Keratinocyte (primary cell): ENCODE results near the gene TFPT. TPM values are rescaled to one million over a fixed set of nuclear protein-coding genes. Genes with fewer than 3 reads are reported as not detected.
A peak's percentile ranks its signal among the peaks of the same experiment; 100 is the strongest.

ENCODE experiments used
- DNase-seq: peaks from one replicate; pipeline ENCODE4 v3.0.0-alpha.2; 2011; ENCODE audit warnings: low read depth, missing footprints, low spot score
- FAIRE-seq: peaks from 2 replicates; lab custom pipeline; 2011; peaks lifted over from hg19 to GRCh38; lab: Jason Lieb, UNC
- H2AFZ ChIP-seq: 2 replicates; pipeline ENCODE4 v1.6.0; 2012; ENCODE audit warnings: low read length, control low read depth, inconsistent platforms; ENCODE audit not compliant: control insufficient read depth
- H3K27ac ChIP-seq: 2 replicates; pipeline ENCODE4 v1.5.1; 2011; ENCODE audit warnings: low read length; ENCODE audit not compliant: control insufficient read depth, insufficient read depth
- H3K27me3 ChIP-seq: 3 replicates; pipeline ENCODE4 v1.6.0; 2011; ENCODE audit warnings: low read length; ENCODE audit not compliant: control insufficient read depth, insufficient read depth; ENCODE audit errors: extremely low read depth
- H3K36me3 ChIP-seq, 2 experiments: 2 replicates in 1 of 2; 3 replicates in 1 of 2; pipeline ENCODE4 v1.5.1; 2011; ENCODE audit warnings: low read length in 2 of 2, mild to moderate bottlenecking in 1 of 2; ENCODE audit not compliant: control insufficient read depth in 2 of 2, insufficient read depth in 2 of 2; ENCODE audit errors: extremely low read depth in 1 of 2
- H3K4me1 ChIP-seq: 3 replicates; pipeline ENCODE4 v1.5.1; 2011; ENCODE audit warnings: low read length; ENCODE audit not compliant: control insufficient read depth, insufficient read depth; ENCODE audit errors: extremely low read depth
- H3K4me2 ChIP-seq: 3 replicates; pipeline ENCODE4 v1.6.0; 2011; ENCODE audit warnings: low read depth, low read length; ENCODE audit not compliant: control insufficient read depth, insufficient read depth; ENCODE audit errors: extremely low read depth
- H3K4me3 ChIP-seq, 3 experiments: fragments of 200-600 bp in 1 of 3; sonication (generic) in 1 of 3; 2 replicates in 2 of 3; 3 replicates in 1 of 3; pipeline ENCODE4 v1.5.1; 2011 to 2016; ENCODE audit warnings: low read length in 3 of 3, mild to moderate bottlenecking in 3 of 3, control low read depth in 2 of 3, inconsistent platforms in 1 of 3, low read depth in 1 of 3, mixed read lengths in 1 of 3, mixed run types in 1 of 3, moderate library complexity in 1 of 3; ENCODE audit not compliant: control insufficient read depth in 2 of 3, insufficient read depth in 2 of 3; ENCODE audit errors: extremely low read depth in 1 of 3
- H3K79me2 ChIP-seq: 2 replicates; pipeline ENCODE4 v1.6.0; 2012; ENCODE audit warnings: low read length; ENCODE audit not compliant: control insufficient read depth, insufficient read depth
- H3K9ac ChIP-seq: 3 replicates; pipeline ENCODE4 v1.6.0; 2011; ENCODE audit warnings: low read length; ENCODE audit not compliant: control insufficient read depth, insufficient read depth; ENCODE audit errors: extremely low read depth
- H3K9me1 ChIP-seq: 3 replicates; pipeline ENCODE4 v1.6.0; 2011; ENCODE audit warnings: low read length; ENCODE audit not compliant: control insufficient read depth, insufficient read depth; ENCODE audit errors: extremely low read depth
- H3K9me3 ChIP-seq: 2 replicates; pipeline ENCODE4 v1.5.1; 2012; ENCODE audit warnings: low read depth, low read length; ENCODE audit not compliant: control insufficient read depth
- H4K20me1 ChIP-seq: 3 replicates; pipeline ENCODE4 v1.6.0; 2011; ENCODE audit warnings: low read length; ENCODE audit not compliant: control insufficient read depth, insufficient read depth; ENCODE audit errors: extremely low read depth
- CTCF ChIP-seq, 3 experiments: IDR thresholded peaks in 1 of 3; conservative IDR thresholded peaks in 1 of 3; optimal IDR thresholded peaks in 1 of 3; 2 replicates in 2 of 3; 3 replicates in 1 of 3; pipeline versions ENCODE3 to v1.5.1; 2011; ENCODE audit warnings: low read length in 3 of 3, mild to moderate bottlenecking in 3 of 3, moderate library complexity in 2 of 3, control low read depth in 1 of 3, inconsistent platforms in 1 of 3; ENCODE audit not compliant: insufficient read depth in 2 of 3; ENCODE audit errors: extremely low read depth in 1 of 3
- EZH2 ChIP-seq: IDR thresholded peaks from one replicate; pipeline ENCODE4 v1.6.1; 2012; ENCODE audit warnings: inconsistent platforms, mild to moderate bottlenecking, low read length, moderate library complexity
- dilution Hi-C: fragments of 300-500 bp; cut with MboI; formaldehyde crosslinking; loops from one replicate; pipeline ENCODE4 v1.7.0; 2020; ENCODE audit warnings: low sequenced_read_pairs; ENCODE audit not compliant: extremely low pct_ligation_motif_present
- polyA minus RNA-seq, 3 experiments: library from RNA; depleted of rRNA, polyadenylated mRNA; stranded (reverse); fragments of >200 nt; gene quantifications; 1 replicate in 1 of 3; 2 replicates in 1 of 3; 3 replicates in 1 of 3; pipeline ENCODE4 v1.2.3, GENCODE V29; 2011
- polyA plus RNA-seq, 5 experiments: library from polyadenylated mRNA; depleted of rRNA in 3 of 5; stranded (reverse) in 3 of 5; stranded (forward) in 1 of 5; unstranded in 1 of 5; fragments of >200 nt; gene quantifications; 1 replicate in 1 of 5; 2 replicates in 3 of 5; 3 replicates in 1 of 5; pipeline versions ENCODE4 v1.2.1 to v1.2.3, GENCODE V29; 2011 to 2012; ENCODE audit warnings: missing spikeins in 2 of 5, low read depth in 1 of 5, low replicate concordance in 1 of 5

Gene TFPT
- polyA plus RNA-seq: 6.8 to 9.2 TPM (median 7.8 TPM) in 3 replicates
- polyA plus RNA-seq (2011; ENCODE audit: low read depth): 8.0 TPM
- polyA plus RNA-seq (2011; cell fraction: cytosol; rRNA removed): 4.3 and 10.8 TPM in 2 replicates
- polyA plus RNA-seq (2011; cell fraction: nucleus; rRNA removed): 6.2 and 9.6 TPM in 2 replicates
- polyA plus RNA-seq (2012; ENCODE audit: low replicate concordance): 8.1 and 15.5 TPM in 2 replicates
- polyA minus RNA-seq: 1.5 to 10.0 TPM (median 1.7 TPM) in 3 replicates
- 9.8 TPM for polyA minus RNA-seq (2011; cell fraction: cytosol; rRNA and poly(A)+ RNA removed)
- polyA minus RNA-seq (2011; cell fraction: nucleus; rRNA and poly(A)+ RNA removed): 1.2 and 2.6 TPM in 2 replicates

- peaks cover 12% of the 10 kb centered on the region for H3K4me1 ChIP-seq
- H3K4me3 ChIP-seq: peak within 1 kb of the TSS; percentile 50 to 90 (median 89)
- DNase-seq (peak; percentile 73), FAIRE-seq (peak; percentile 85)
- peak within 1 kb of the TSS; percentile 99 for H2AFZ ChIP-seq
- H3K27ac ChIP-seq: peak within 1 kb of the TSS; percentile 96
- H3K36me3 ChIP-seq: peaks cover 5 to 9% of the 10 kb centered on the region in 2 experiments
- TF ChIP-seq EZH2 (no peak), CTCF (optimal IDR thresholded peaks at IDR 0.05 in 1 of 3, IDR thresholded peaks at IDR 0.05 in 1 of 3, conservative IDR thresholded peaks at IDR 0.05 in 1 of 3; ENCODE audit: extremely low read depth in 1 of 3, insufficient read depth in 2 of 3, low read length in 3 of 3) (no peak)
- peak within 1 kb of the TSS; percentile 95 for H3K9ac ChIP-seq
- no peaks in the 10 kb centered on the region for H4K20me1 ChIP-seq
- peak within 1 kb of the TSS; percentile 81 for H3K4me2 ChIP-seq
- no peaks in the 10 kb centered on the region for H3K27me3 ChIP-seq
- H3K79me2 ChIP-seq: peaks cover 27% of the 10 kb centered on the region
- dilution Hi-C loops: no loop called here
- no peaks in the 10 kb centered on the region for H3K9me1 ChIP-seq
- H3K9me3 ChIP-seq: no peaks in the 10 kb centered on the region
These were observed at the start of gene TFPT, which contains the start of gene PRPF31 for GRCh38 chr19:54115109-54116063. Gene TFPT, minus strand, starts transcription at chr19:54115657. Its CDS starts 388 bp downstream, at chr19:54115269. Gene PRPF31, plus strand, starts transcription at chr19:54115754. Its CDS starts 2,525 bp downstream, at chr19:54118279.

- Histone ChIP-seq H4K20me1 (no peaks in the 10 kb centered on the region), H2AFZ (no peak overlapping the region), H3K4me3 (no peak overlapping the region), H3K79me2 (no peaks in the 10 kb centered on the region), H3K27me3 (no peaks in the 10 kb centered on the region), H3K36me3 (no peaks in the 10 kb centered on the region), H3K4me1 (peaks cover 12% of the 10 kb centered on the region), H3K9me3 (no peaks in the 10 kb centered on the region), H3K9ac (no peak overlapping the region), H3K27ac (no peak overlapping the region), H3K4me2 (no peak overlapping the region), H3K9me1 (no peaks in the 10 kb centered on the region)
- no peak for DNase-seq
- TF ChIP-seq EZH2 (no peak), CTCF (optimal IDR thresholded peaks at IDR 0.05 in 1 of 3, IDR thresholded peaks at IDR 0.05 in 1 of 3, conservative IDR thresholded peaks at IDR 0.05 in 1 of 3; ENCODE audit: extremely low read depth in 1 of 3, insufficient read depth in 2 of 3, low read length in 3 of 3) (no peak)
- dilution Hi-C loops: no loop called here
- FAIRE-seq: no peak
These were observed 49.8 kb upstream of the TFPT start for GRCh38 chr19:54165222-54165621.
